Lower leg skin (tissue), 3 donors: ENCODE data around the gene DCAKD.

ENCODE experiments used
- POLR2A ChIP-seq, 2 donors: fragments of 450-650 bp; IDR thresholded peaks; one replicate each; pipeline ENCODE4 v1.6.1; 2016 to 2017; ENCODE audit warnings: antibody characterized with exemption in 2 of 2, mild to moderate bottlenecking in 1 of 2, moderate library complexity in 1 of 2
- TF ChIP-seq, protein P1 (sequence below), 3 donors: fragments of 450-650 bp; IDR thresholded peaks; one replicate each; pipeline ENCODE4 v1.5.1; 2016; ENCODE audit warnings: antibody characterized with exemption in 3 of 3, mild to moderate bottlenecking in 3 of 3, moderate library complexity in 2 of 3

DNA sequence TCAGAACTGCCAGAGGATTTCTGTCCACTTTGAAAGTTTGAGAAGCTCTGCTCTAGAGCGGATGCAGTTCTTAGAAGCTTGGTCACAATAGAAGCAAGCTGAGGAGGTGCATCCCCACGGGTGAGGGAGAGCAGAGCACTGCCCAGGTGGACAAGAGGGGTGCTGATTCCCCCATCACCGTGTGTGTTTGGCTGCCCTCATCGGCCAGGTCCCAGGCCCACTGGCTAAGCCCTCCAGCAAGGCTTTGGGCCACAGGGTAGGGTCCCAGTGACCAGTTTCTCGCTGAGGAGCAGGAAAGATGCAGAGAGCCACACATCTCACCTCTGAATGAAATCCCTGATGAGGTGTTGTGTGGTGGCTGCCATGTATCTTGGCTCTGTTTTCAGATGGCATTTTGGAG lies 36.5 kb upstream of the DCAKD start:
- no peak for TF ChIP-seq POLR2A (IDR thresholded peaks at IDR 0.05)
- TF ChIP-seq, protein P1, sequence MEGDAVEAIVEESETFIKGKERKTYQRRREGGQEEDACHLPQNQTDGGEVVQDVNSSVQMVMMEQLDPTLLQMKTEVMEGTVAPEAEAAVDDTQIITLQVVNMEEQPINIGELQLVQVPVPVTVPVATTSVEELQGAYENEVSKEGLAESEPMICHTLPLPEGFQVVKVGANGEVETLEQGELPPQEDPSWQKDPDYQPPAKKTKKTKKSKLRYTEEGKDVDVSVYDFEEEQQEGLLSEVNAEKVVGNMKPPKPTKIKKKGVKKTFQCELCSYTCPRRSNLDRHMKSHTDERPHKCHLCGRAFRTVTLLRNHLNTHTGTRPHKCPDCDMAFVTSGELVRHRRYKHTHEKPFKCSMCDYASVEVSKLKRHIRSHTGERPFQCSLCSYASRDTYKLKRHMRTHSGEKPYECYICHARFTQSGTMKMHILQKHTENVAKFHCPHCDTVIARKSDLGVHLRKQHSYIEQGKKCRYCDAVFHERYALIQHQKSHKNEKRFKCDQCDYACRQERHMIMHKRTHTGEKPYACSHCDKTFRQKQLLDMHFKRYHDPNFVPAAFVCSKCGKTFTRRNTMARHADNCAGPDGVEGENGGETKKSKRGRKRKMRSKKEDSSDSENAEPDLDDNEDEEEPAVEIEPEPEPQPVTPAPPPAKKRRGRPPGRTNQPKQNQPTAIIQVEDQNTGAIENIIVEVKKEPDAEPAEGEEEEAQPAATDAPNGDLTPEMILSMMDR (IDR thresholded peaks at IDR 0.05): no peak
